ENCODE measurements around the gene LRRC3. TPM values are rescaled to one million over a fixed set of nuclear protein-coding genes. Genes with fewer than 3 reads are reported as not detected.

Gene LRRC3
- total and polyA plus RNA-seq, 5 experiments from 2014 or later = 0.06 to 0.91 (median 0.32) TPM

DNA sequence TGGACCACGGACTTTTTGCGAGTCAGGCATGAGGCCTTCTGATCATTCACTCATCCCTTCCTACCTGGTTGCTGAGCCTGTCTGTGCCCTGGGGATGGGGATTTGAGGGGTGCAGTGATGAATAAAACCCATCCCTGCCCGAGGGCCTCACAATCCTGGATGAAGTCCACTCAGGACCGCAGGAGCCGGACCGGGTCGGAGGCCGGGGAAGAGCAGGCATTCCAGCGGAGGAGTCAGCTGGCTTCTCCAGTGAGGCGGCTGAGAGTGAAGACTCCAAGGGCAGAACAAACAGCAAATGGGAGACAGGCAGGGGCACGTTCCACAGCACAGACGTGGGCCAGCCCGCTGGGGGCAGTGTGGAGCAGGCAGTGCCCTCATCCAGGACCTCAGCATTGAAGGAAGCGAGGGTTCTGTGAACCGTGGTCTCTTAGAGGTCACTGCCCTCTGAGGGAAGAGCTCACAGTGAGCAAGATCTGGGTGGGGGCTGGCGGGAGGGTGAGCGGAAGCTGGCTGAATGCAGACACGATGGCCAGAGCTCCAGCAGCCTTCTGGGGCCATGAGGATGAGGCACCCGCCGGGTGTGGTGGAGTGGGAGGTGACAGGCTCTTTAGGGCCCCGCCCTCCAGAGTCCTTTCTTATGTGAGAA, 10.9 kb upstream of the LRRC3 start:
- no peak for ATAC-seq
- H3K27me3 Mint-ChIP-seq = peaks cover 8 to 18% (median 11%) of the 10 kb centered on the region in 5 donors
- DNase-seq = peak in 1 of 10 donors; percentile 34
- H3K4me1 Mint-ChIP-seq = no peaks in the 10 kb centered on the region
- H3K9me3 Mint-ChIP-seq = no peaks in the 10 kb centered on the region
- no peak overlapping the region for H3K4me3 Mint-ChIP-seq
- H3K27ac Mint-ChIP-seq = no peak overlapping the region
- POLR2A ChIA-PET = interaction anchor here (0.5 kb wide), 1 partner anchor 430 kb away, joined by 3 read pairs; no protein-coding TSS in a partner anchor
- H3K36me3 Mint-ChIP-seq = peaks cover 0 to 3% (median 0%) of the 10 kb centered on the region in 3 donors

DNA sequence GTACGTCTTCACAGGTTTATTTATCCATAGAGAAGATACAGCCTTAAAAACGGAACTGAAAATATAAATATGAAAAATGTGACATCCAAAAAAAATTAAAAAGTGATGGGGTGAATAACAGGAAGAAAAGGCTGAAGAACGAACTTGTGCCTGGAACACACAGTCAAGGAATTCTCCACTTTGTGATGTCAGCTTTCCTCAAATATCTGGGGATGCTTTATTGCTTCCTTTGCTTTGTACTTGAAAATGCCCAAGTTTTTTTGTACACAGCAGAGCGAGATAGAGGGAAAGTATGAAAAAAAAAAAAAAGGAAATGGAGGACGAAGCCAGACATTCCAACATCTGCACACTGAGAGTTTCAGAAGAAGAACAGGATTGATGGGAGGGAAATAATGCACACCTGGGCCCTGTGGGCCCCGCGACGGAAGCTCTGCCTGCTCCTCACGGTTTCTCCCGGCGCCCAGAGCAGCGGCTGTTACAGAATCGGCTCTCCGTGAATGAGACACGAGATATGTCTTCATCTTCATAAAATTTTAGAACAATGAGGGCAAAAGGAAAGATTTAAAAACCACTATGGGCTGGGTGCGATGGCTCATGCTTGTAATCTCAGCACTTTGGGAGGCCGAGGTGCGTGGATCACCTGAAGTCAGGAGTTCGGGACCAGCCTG, 10.0 kb upstream of the LRRC3 start:
- DNase-seq (peak in 1 of 10 donors; percentile 19), ATAC-seq (no peak)
- H3K27me3 Mint-ChIP-seq = peaks cover 8 to 21% (median 11%) of the 10 kb centered on the region in 5 donors
- H3K36me3 Mint-ChIP-seq = peaks cover 0 to 2% (median 0%) of the 10 kb centered on the region in 3 donors
- no peak overlapping the region for H3K27ac Mint-ChIP-seq
- H3K4me3 Mint-ChIP-seq = no peak overlapping the region
- H3K4me1 Mint-ChIP-seq = no peaks in the 10 kb centered on the region
- POLR2A ChIA-PET = no interaction called here
- H3K9me3 Mint-ChIP-seq = no peaks in the 10 kb centered on the region

DNA sequence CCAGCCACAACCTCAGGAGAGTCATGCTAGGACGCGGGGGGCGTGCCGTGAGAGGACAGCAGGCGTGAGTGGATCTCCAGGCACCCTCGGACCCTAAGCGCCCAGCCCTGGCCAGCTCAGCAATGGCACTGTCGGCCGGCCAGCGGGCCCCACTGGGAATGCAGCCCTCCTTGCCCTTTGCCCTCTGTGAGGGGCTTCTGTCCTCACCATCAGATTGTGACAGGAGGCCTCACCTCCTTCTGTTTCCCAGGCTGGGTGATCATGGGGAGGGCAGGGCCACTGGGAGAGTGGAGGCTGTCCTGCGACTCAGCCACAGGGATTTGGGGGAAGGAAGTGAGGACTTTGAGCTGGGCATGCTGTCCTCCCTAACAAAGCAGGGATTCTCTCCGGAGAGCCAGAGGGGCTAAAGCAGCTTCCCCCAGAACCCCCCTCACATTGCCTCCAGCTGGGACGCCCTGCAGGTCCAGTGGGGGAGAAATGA, 6.6 kb upstream of the LRRC3 start:
- DNase-seq (peak in 1 of 10 donors; percentile 42), ATAC-seq (no peak)
- peaks cover 14 to 37% (median 22%) of the 10 kb centered on the region in 5 donors for H3K27me3 Mint-ChIP-seq
- no peak overlapping the region for H3K4me3 Mint-ChIP-seq
- H3K4me1 Mint-ChIP-seq = no peaks in the 10 kb centered on the region
- no peak overlapping the region for H3K27ac Mint-ChIP-seq
- H3K36me3 Mint-ChIP-seq = no peaks in the 10 kb centered on the region
- peaks cover 0 to 9% (median 0%) of the 10 kb centered on the region in 9 donors for H3K9me3 Mint-ChIP-seq
- POLR2A ChIA-PET = no interaction called here

DNA sequence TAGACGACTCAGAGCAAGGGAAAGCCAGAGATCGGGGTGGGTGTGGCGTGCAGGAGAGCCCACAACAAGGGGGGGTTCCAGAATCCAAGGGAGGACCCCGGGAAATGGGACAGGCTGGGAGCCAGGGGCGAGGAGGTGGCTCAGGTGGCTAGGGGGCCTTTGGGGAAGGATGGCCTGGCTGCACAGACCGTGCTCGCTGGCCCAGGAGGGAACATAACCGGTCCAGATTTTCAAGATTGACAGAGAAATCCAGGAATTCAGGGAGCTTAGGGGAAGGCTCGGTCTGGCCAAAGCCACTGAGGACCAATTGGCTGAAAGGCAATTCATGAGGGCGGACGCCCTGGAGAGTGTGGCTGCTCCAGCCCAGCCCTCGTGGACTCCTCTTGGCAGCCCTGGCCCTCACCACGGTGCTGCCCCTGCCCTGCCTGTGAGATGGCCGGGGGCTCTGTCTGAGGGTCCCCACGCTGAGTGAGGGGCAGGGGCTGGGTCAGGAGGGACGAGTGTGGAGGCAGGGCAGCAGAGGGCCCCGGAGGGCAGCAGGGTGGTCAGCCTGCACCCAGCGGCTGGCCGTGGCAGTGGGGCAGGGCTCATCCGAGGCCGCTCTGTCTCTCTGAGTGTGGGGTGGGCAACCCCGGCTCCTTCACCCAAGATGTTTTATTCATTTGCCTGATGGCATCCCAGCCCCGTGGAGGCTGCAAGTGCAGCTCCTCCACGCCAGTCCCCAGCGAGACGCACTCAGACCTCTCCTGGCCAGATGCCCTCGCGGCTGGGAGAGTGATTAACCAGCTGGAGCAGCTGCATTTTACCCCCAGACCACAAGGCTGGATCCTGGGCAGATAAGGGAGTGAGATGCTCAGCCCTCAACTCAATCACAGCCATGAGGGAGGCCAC, 5.6 kb upstream of the LRRC3 start:
- no peak for ATAC-seq
- Mint-ChIP-seq H3K27me3 (peaks cover 14 to 37% (median 22%) of the 10 kb centered on the region in 5 donors), H3K27ac (no peak overlapping the region), H3K9me3 (peaks cover 0 to 14% (median 2%) of the 10 kb centered on the region in 9 donors), H3K4me1 (peaks cover 0 to 7% (median 2%) of the 10 kb centered on the region in 4 donors), H3K4me3 (no peak overlapping the region), H3K36me3 (no peaks in the 10 kb centered on the region)
- POLR2A ChIA-PET = interaction anchor here (1.5 kb wide), 1 partner anchor 110 kb away, joined by 3 read pairs; the partner anchor contains the start of gene CFAP410
- DNase-seq = peak in 1 of 10 donors; percentile 48

DNA sequence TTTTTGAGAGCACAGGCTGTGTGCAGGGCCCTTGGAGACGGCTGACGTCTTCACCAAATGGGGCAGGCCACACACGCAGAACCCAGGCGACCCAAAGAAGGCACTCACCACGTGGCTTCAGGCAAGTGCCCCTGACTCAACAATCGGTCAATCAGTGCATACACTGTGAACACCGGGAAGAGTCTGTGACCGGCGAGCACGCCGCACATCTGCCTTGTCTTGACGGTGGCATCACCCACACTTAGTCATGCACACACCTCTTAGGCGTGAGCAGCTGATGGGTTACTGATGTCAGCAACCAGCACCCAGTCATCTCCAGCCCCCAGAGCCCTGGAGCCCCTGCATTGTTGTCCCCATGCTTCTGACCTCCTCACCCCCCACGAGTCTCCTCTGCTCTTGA, 4.9 kb upstream of the LRRC3 start:
- no peak overlapping the region for H3K4me3 Mint-ChIP-seq
- H3K27ac Mint-ChIP-seq = no peak overlapping the region
- H3K36me3 Mint-ChIP-seq = no peaks in the 10 kb centered on the region
- peaks cover 14 to 37% (median 22%) of the 10 kb centered on the region in 5 donors for H3K27me3 Mint-ChIP-seq
- POLR2A ChIA-PET = interaction anchor here (1.5 kb wide), 1 partner anchor 111 kb away, joined by 3 read pairs; the partner anchor contains the start of gene CFAP410
- ATAC-seq (no peak), DNase-seq (peak in 1 of 10 donors; percentile 56)
- H3K4me1 Mint-ChIP-seq = peaks cover 0 to 7% (median 2%) of the 10 kb centered on the region in 4 donors
- H3K9me3 Mint-ChIP-seq = peaks cover 0 to 14% (median 2%) of the 10 kb centered on the region in 9 donors

DNA sequence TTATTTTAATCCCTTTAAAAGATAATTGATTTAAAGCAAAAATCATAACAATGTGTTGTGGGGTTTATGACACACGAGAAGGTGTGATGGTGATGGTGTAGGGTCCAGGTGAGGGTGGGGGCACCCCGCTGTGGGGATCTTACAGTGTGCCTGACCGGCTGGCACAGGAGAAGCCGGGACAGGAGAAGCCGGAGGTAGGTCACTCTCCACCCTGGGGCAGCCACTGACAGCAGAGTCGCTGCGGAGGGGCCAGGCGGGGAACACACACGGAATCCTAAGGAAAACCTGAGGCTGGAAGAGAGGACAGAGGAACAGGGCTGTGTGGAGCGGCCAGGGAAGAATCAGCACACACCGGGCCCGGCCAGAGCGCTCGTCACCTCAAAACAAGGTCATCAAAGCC, 4.3 kb upstream of the LRRC3 start:
- H3K9me3 Mint-ChIP-seq = peaks cover 0 to 14% (median 2%) of the 10 kb centered on the region in 9 donors
- H3K36me3 Mint-ChIP-seq = no peaks in the 10 kb centered on the region
- peaks cover 0 to 7% (median 2%) of the 10 kb centered on the region in 4 donors for H3K4me1 Mint-ChIP-seq
- DNase-seq (peak in 1 of 10 donors; percentile 53), ATAC-seq (no peak)
- H3K27ac Mint-ChIP-seq = peak overlapping the region in 1 of 10 donors; percentile 68
- H3K4me3 Mint-ChIP-seq = no peak overlapping the region
- H3K27me3 Mint-ChIP-seq = peaks cover 14 to 37% (median 22%) of the 10 kb centered on the region in 5 donors
- POLR2A ChIA-PET = no interaction called here

DNA sequence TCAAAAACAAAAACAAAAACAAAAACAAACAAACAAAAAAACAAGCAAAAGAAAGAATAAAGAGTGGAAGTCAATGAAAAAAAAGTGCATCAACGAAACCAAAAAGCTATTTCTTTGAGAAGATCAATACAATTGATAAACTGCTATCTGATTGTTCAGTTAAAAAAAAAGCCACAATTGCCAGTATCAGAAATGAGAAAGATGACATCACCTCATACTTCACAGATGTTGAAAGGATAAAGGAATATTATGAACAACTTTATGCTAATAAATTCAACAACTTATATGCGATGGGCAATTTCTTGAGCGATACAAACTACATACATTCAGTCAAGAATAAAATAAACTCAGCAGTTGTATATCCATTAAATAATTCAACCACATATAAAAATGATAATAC, 2.2 kb upstream of the LRRC3 start:
- Mint-ChIP-seq H3K36me3 (no peaks in the 10 kb centered on the region), H3K27me3 (peaks cover 9 to 28% (median 17%) of the 10 kb centered on the region in 5 donors), H3K4me1 (peaks cover 0 to 9% (median 2%) of the 10 kb centered on the region in 4 donors), H3K27ac (no peak overlapping the region), H3K9me3 (peaks cover 0 to 14% (median 2%) of the 10 kb centered on the region in 9 donors), H3K4me3 (no peak overlapping the region)
- no peak for DNase-seq
- POLR2A ChIA-PET = no interaction called here
- no peak for ATAC-seq

DNA sequence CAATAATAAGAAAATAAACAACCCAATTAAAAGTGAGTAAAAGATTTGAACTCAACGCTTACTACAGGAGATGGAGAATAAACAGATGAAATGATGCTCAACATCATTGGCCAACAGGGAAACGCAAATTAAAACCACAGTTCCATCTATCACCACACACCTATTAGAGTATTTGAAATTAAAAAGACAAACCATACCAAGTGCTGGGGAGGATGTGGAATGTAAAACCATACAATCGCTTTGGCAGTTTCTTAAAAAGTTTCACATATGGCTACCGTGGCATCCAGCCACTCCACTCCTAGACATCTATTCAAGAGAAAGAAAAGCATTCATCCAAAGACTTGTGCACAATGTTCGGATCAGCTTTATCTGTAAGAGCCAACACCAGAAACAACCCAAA, 1.3 kb upstream of the LRRC3 start:
- Mint-ChIP-seq H3K27me3 (peaks cover 8 to 22% (median 13%) of the 10 kb centered on the region in 5 donors), H3K36me3 (no peaks in the 10 kb centered on the region), H3K4me3 (peak overlapping the region; percentile 24 to 84 (median 66)), H3K9me3 (peaks cover 0 to 14% (median 2%) of the 10 kb centered on the region in 9 donors), H3K4me1 (peaks cover 0 to 9% (median 2%) of the 10 kb centered on the region in 4 donors), H3K27ac (peak overlapping the region in 1 of 10 donors; percentile 29)
- peak in 1 of 10 donors; percentile 24 for DNase-seq
- no peak for ATAC-seq
- POLR2A ChIA-PET = no interaction called here

DNA sequence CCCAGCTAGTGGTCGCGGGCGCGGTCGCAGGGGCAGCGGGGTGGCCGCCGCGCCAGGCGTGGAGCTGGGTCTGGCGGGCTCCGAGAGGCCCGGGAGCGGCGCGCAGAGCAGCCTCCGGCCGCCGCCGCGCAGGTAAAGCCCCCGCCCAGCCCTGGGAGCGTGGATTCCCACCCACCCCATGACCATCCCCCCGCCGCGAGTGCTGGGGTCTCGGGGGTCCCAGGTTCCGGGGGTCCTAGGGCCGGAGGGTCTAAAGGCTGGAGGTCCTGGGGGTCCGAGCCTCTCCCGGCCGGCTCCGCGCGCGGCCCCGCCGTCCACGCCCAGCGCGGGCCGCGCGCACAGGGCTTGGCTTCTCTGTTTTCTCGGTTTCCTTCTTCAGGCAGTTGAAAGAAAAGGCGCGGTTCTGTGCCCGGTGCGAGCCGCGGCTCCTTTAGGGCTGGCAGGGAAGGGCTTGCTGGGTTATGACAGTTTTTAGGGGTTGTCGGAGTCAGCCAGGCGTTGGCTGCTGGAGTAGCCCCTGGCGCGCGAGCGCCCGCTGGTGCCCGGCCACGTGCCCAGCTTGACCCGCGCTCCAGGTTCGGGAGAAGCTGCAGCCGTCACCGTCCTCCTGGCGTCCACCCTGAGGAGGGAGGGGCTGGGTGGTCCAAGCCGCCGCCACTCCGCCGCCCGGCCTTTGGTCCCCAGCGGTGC, 359 bp downstream of the LRRC3 start:
- DNase-seq = peak in 4 of 10 donors; percentile 9 to 58 (median 36)
- Mint-ChIP-seq H3K36me3 (no peaks in the 10 kb centered on the region), H3K9me3 (peaks cover 0 to 14% (median 2%) of the 10 kb centered on the region in 9 donors), H3K4me3 (peak overlapping the region; percentile 65 to 83 (median 73)), H3K27me3 (peaks cover 4 to 12% (median 7%) of the 10 kb centered on the region in 5 donors), H3K27ac (no peak overlapping the region), H3K4me1 (peaks cover 0 to 9% (median 3%) of the 10 kb centered on the region in 4 donors)
- POLR2A ChIA-PET = interaction anchor here (0.7 to 1.7 kb wide), 3 partner anchors 117 to 866 kb away, joined by 3 to 4 read pairs (median 3); partner anchors contain the start of gene CFAP410
- ATAC-seq = peak; percentile 63 to 70

DNA sequence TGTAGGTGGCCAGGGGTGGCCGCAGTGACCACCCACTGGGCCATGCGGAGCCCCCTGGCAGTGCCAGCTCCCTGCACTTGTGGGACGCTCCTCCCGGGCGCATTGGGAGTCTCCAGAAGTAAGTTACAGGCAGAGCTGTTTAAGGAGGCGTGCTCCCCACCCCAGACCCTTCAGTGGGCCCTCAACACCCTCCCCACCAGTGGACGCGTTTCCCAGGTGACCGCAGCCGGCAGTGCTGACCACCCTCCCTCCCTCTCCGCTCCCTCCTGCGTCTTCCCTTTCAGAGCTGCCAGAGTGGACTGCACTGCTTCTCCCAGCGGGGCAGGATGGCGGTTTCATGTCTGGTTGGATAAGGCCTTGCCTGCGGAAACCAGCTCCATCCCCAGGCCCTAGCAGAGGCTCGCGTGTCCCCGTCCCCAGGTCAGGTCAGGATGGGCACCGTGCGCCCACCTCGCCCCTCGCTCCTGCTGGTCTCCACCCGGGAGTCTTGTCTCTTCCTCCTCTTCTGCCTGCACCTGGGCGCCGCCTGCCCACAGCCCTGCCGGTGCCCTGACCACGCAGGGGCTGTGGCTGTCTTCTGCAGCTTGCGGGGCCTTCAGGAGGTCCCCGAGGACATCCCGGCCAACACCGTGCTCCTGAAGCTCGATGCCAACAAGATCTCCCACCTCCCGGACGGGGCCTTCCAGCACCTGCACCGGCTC, 1.1 kb downstream of the LRRC3 start:
- H3K27me3 Mint-ChIP-seq = peaks cover 0 to 5% (median 2%) of the 10 kb centered on the region in 5 donors
- peaks cover 0 to 14% (median 2%) of the 10 kb centered on the region in 9 donors for H3K9me3 Mint-ChIP-seq
- peaks cover 0 to 9% (median 4%) of the 10 kb centered on the region in 4 donors for H3K4me1 Mint-ChIP-seq
- ATAC-seq (no peak), DNase-seq (peak in 1 of 10 donors; percentile 61)
- POLR2A ChIA-PET = interaction anchor here (1.2 to 1.7 kb wide), 2 partner anchors 117 to 123 kb away, joined by 3 to 4 read pairs; partner anchors contain the start of gene CFAP410
- peak overlapping the region in 8 of 10 donors; percentile 28 to 80 (median 58) for H3K4me3 Mint-ChIP-seq
- H3K36me3 Mint-ChIP-seq = no peaks in the 10 kb centered on the region
- H3K27ac Mint-ChIP-seq = peak overlapping the region in 1 of 10 donors; percentile 11

Measured in naive thymus-derived CD8-positive, alpha-beta T cell (primary cell).